ENCODE results near the gene OAS2.

- TF ChIP-seq CTCF (IDR thresholded peaks at IDR 0.05) (no peak), EZH2 (IDR thresholded peaks at IDR 0.05; ENCODE audit: borderline replicate concordance, insufficient read depth, low read depth, low read length, poor library complexity, severe bottlenecking) (no peak)
Measured at GRCh38 chr12:112988224-112988623, 9.9 kb downstream of the OAS2 start.
